HG02943 (cell line): ENCODE results near the gene PRKACA.

ENCODE experiments used
- ATAC-seq: cut with Tn5 transposase; IDR thresholded peaks from one replicate; pipeline ENCODE4 v1.9.1; 2021; ENCODE audit warnings: mild to moderate bottlenecking, low read depth, moderate library complexity; ENCODE audit not compliant: unreplicated experiment

Gene PRKACA

GRCh38 chr19:14118165-14119051 lies 846 bp upstream of the PRKACA start:
- ATAC-seq = peak; percentile 24

- peak; percentile 3 for ATAC-seq
These were observed 514 bp downstream of the PRKACA start for GRCh38 chr19:14116918-14117578.

DNA sequence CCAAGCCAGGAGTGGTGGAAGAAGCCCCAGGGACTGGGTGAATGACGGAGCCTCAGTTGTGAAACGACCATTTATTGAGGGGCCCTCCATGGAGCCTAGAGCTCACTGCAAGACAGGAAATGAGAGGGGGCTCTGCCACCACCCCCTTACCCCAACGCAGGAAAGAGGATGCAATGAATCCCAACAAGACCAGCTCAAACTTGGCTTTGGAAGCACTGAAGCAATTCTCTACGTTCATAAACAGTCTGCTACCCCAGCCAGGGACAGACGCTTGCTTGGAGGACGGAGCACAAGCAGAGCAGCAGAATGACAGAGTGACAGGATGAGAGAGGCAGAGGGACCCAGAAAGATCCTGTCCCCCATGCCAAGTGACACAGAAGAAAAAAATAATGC lies 1.0 kb downstream of the PRKACA start:
- ATAC-seq = no peak

DNA sequence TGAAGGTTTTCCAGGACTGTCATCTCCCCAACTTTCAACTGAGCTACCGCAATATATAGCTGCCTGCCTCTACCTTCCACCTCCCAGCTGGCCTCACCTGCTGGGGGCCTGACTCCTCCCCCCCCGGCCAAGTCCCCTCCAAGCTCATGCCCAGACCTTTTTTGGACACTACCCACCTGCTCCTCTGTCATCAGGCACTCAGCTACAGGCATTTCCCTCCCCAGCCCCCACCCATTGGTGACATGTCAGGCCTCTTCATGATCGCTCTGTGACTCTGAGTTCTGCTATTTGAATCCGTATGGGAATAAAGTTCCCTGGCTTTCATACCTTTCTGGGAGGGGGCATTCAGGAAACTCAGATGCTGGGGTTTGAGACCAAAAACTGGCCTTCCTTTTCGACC lies 1.8 kb downstream of the PRKACA start:
- ATAC-seq = no peak

DNA sequence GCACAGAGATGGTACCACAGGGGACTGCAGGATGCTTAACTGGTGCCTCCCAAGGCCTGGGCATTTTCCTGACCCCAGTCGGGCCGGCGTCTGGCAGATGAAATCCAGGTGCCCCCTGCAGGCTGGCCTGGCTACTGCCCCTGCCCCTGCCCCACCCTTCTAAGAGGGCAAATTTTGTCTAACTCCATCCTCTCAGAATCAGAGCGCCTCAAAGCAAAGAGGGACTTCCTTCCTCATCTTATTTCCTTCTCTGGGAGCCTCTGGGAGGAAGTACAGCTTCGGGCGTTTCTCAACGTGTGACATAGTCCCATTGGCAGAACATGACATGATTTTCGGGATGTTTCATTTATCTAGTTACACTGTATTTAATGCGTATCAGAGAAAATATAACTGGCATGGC lies 2.7 kb downstream of the PRKACA start:
- ATAC-seq = no peak

DNA sequence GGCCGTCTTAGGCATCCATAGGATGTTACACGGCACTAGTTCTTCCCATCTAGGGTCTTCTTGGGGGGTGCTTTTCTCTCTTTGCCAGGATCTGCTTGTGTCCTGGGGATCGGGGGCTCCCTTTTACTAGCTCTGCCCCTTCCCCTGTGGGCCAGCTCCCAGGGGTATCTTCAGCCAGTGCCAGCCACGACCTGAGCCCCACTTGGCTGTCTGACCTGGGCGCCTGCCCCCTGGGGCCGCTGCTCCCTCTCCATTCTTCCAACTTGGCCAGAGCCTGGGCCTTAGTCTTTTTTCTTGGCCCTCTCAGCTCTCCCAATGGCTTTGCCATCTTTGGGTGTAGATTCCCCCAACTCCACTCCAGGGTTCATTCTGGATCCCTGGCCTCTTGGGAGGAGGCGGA lies 3.1 kb downstream of the PRKACA start:
- ATAC-seq = no peak

DNA sequence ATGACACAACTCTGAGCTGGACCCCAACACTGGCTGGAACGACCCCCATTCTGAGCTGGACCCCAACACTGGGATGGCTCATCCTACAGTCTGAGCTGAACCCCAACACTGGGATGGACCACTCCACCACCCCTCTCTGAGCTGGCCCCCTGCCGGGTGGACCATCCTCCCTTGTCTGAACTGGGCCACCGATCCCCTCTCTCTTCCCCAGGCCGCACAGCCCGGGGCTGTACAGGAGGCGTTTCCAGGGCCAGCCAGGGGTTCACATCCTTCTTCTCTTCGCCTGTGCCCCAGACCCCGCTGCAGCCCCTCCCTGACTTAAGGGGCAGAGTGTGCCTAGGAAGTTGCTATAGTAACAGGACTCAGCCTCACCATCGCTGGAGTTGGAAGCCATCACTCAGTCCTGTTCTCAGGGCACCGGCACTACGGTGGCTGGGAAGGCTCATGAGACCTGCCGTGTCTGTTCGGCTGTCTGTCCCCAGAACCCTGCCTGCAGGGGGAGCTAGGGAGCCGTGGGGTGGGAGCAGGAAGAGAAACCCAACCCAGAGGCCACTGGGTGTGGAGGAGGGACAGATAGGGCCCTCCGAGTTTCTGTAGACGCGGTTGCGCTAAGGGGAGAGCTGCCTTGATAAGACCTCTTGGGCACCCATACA lies 3.7 kb downstream of the PRKACA start:
- no peak for ATAC-seq

GRCh38 chr19:14112809-14113385 lies 4.7 kb downstream of the PRKACA start:
- ATAC-seq = no peak

- ATAC-seq = no peak
These were observed 5.3 kb downstream of the PRKACA start for GRCh38 chr19:14112051-14112808.

DNA sequence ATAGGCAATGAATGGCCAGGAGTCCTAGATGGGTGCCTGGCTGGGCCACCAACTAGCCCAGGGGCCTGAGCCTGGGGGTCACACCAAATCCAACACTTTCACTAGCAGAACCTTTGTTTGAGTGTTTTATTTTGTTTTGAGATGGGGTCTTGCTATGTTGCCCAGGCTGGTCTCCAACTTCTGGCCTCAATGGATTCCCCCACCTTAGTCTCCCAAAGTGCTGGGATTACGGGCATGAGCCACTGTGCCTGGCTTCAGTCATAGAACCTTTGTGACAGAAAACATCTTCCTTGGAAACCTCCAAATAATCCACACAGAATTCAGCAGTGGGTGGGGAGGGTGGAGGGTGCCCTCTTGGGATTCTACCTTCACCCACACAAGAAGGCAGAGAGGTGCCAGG lies 6.1 kb downstream of the PRKACA start:
- no peak for ATAC-seq

GRCh38 chr19:14110650-14111049 lies 6.9 kb downstream of the PRKACA start:
- ATAC-seq = no peak

- no peak for ATAC-seq
These were observed 9.7 kb downstream of the PRKACA start for GRCh38 chr19:14107581-14108461.

- ATAC-seq = no peak
These were observed 10.7 kb downstream of the PRKACA start for GRCh38 chr19:14106840-14107239.

DNA sequence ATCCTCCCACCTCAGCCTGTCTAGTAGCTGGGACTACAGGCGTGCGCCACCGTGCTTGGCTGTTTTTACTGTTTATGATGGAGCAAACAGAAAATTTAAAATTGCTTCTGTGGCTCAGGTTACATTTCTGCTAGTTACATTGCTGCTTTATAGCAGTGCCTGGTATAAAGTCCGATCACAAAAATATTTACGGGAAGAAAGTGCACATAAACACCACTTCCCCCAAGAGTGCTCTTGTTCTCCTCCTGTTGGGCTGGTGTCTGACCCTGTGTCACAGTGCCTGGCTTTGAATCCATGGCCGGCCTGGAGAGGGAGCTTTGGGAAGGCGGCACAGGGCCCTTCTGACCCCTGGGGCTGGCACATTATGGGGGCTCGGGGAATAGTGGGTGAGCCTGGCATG lies 11.9 kb downstream of the PRKACA start:
- no peak for ATAC-seq

GRCh38 chr19:14103310-14103709 lies 14.3 kb downstream of the PRKACA start:
- ATAC-seq = no peak

DNA sequence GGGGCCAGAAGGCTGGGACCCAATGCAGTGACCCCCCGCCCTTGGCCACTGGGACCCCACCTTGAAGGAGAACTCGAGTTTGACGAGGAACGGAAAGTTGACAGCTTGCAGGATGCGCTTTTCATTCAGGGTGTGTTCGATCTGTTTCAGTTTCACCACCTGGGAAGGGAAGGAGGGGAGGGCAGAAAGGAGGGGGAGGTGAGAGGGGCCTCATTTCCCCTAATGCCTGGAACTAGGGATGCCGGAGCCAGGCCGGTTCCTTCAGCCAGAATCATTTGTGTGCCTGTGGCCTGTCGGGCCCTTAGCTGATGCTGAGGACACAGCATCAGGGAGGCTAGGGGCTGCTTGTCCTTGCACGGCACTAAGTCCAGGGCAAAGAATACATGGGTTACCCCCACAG lies 14.8 kb downstream of the PRKACA start:
- no peak for ATAC-seq

GRCh38 chr19:14102102-14102696 lies 15.4 kb downstream of the PRKACA start:
- ATAC-seq = no peak

DNA sequence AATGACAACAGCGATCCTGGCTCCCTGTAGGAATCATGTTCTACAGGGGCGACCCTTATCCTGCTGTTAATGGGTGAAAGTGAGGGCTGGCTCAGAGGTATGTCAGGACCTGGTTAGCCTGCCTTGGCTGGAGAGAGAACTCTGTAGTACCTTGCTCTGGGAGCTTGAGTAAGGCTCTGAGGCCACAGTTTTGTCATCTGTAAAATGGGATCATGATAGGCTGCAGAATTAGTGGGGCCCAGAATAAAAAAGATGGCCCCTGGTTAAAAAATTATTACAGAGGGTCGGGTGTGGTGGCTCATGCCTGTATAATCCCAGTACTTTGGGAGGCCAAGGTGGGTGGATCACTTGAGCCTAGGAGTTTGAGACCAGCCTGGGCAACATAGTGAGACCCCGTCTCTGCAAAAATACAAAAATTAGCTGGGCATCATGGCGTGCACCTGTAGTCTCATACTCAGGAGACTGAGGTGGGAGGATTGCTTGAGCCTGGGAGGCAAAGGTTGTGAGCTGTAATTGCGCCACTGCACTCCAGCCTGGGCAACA lies 16.5 kb downstream of the PRKACA start:
- ATAC-seq = no peak
